ENCODE measurements around the gene KIF5A.

DNA sequence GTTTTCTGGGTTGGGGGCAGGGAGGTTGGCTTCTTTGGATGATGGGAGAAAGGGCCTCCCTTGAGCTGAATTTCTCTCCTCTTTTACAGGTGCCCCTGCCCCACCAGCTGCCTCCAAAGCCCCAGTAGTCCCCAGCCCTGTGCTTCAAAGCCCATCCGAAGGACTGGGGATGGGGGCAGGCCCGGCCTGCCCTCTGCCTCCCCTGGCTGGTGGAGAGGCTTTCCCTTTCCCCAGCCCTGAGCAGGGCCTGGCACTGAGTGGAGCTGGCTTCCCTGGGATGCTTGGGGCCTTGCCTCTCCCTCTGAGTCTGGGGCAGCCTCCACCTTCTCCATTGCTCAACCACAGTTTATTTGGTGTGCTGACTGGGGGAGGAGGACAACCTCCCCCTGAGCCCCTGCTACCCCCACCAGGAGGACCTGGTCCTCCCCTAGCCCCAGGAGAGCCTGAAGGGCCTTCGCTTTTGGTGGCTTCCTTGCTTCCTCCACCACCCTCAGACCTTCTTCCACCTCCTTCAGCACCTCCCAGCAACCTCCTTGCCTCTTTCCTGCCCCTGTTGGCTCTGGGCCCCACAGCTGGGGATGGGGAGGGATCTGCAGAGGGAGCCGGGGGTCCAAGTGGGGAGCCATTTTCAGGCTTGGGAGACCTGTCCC, 23.2 kb upstream of the KIF5A start:
- TF ChIP-seq, protein P1, sequence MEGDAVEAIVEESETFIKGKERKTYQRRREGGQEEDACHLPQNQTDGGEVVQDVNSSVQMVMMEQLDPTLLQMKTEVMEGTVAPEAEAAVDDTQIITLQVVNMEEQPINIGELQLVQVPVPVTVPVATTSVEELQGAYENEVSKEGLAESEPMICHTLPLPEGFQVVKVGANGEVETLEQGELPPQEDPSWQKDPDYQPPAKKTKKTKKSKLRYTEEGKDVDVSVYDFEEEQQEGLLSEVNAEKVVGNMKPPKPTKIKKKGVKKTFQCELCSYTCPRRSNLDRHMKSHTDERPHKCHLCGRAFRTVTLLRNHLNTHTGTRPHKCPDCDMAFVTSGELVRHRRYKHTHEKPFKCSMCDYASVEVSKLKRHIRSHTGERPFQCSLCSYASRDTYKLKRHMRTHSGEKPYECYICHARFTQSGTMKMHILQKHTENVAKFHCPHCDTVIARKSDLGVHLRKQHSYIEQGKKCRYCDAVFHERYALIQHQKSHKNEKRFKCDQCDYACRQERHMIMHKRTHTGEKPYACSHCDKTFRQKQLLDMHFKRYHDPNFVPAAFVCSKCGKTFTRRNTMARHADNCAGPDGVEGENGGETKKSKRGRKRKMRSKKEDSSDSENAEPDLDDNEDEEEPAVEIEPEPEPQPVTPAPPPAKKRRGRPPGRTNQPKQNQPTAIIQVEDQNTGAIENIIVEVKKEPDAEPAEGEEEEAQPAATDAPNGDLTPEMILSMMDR (conservative IDR thresholded peaks at IDR 0.05; ENCODE audit: low read length), result no peak
- TF ChIP-seq EZH2phosphoT487 (IDR thresholded peaks at IDR 0.05; ENCODE audit: borderline replicate concordance), result no peak

Data from Loucy (cell line).